Mesendoderm (in vitro differentiated cells): ENCODE results near the gene ALK.

Experiments
- DNase-seq: peaks from one replicate; pipeline ENCODE4 v3.0.0; 2013
- H2AK5ac ChIP-seq: 2 replicates; pipeline ENCODE4 v1.6.1; 2013; ENCODE audit warnings: low read length, inconsistent platforms
- H2BK120ac ChIP-seq: 2 replicates; pipeline ENCODE4 v1.6.1; 2013; ENCODE audit warnings: low read depth, mild to moderate bottlenecking, low read length, moderate library complexity, mixed read lengths
- H2BK15ac ChIP-seq: replicated peaks from 2 replicates; pipeline ENCODE4 v1.6.1; 2013; ENCODE audit warnings: low read depth, mild to moderate bottlenecking, moderate library complexity
- H2BK5ac ChIP-seq: 2 replicates; pipeline ENCODE4 v1.6.1; 2013; ENCODE audit warnings: low read length, inconsistent platforms
- H3K18ac ChIP-seq: 2 replicates; pipeline ENCODE4 v1.6.1; 2013; ENCODE audit warnings: mild to moderate bottlenecking, low read length, mixed read lengths
- H3K23ac ChIP-seq: one replicate; pipeline ENCODE4 v1.6.1; 2013; ENCODE audit warnings: low read length
- H3K27ac ChIP-seq: 2 replicates; pipeline ENCODE4 v1.5.1; 2013; ENCODE audit warnings: low read depth, mild to moderate bottlenecking, inconsistent platforms, low read length, moderate library complexity
- H3K27me3 ChIP-seq: 2 replicates; pipeline ENCODE4 v1.6.1; 2013; ENCODE audit warnings: low read length, control low read depth, mild to moderate bottlenecking, inconsistent platforms; ENCODE audit not compliant: insufficient read depth, poor library complexity
- H3K36me3 ChIP-seq: 2 replicates; pipeline ENCODE4 v1.6.1; 2013; ENCODE audit warnings: low read length, inconsistent platforms; ENCODE audit not compliant: control insufficient read depth, insufficient read depth
- H3K4ac ChIP-seq: one replicate; pipeline ENCODE4 v1.6.1; 2013; ENCODE audit warnings: low read depth, mild to moderate bottlenecking, low read length, moderate library complexity
- H3K4me1 ChIP-seq: 2 replicates; pipeline ENCODE4 v1.6.1; 2013; ENCODE audit warnings: low read depth, low read length, inconsistent platforms; ENCODE audit not compliant: control insufficient read depth
- H3K4me2 ChIP-seq: 2 replicates; pipeline ENCODE4 v1.6.1; 2013; ENCODE audit warnings: low read length
- H3K4me3 ChIP-seq: 2 replicates; pipeline ENCODE4 v1.5.1; 2013; ENCODE audit warnings: mild to moderate bottlenecking, low read length
- H3K56ac ChIP-seq: one replicate; pipeline ENCODE4 v1.6.1; 2013; ENCODE audit warnings: low read length
- H3K79me1 ChIP-seq: 2 replicates; pipeline ENCODE4 v1.6.1; 2013; ENCODE audit warnings: low read length, inconsistent platforms
- H3K79me2 ChIP-seq: 2 replicates; pipeline ENCODE4 v1.6.1; 2013; ENCODE audit warnings: mild to moderate bottlenecking, low read length; ENCODE audit not compliant: control insufficient read depth, insufficient read depth
- H3K9ac ChIP-seq: 2 replicates; pipeline ENCODE4 v1.6.1; 2013; ENCODE audit warnings: low read length, inconsistent platforms
- H4K5ac ChIP-seq: one replicate; pipeline ENCODE4 v1.6.1; 2013; ENCODE audit warnings: low read length
- H4K8ac ChIP-seq: one replicate; pipeline ENCODE4 v1.6.1; 2013; ENCODE audit warnings: low read depth, mild to moderate bottlenecking, control low read depth, low read length, moderate library complexity
- WGBS: extraction: QIAGEN DNeasy Blood & Tissue Kit; methylation state at CpG from one replicate; pipeline ENCODE4 v1.1.7; 2013; ENCODE audit warnings: low lambda C conversion rate, missing lambda C conversion rate; ENCODE audit not compliant: insufficient coverage; ENCODE audit errors: extremely low coverage; 5-methylcytosine and 5-hydroxymethylcytosine counted together

ALK gene

DNA sequence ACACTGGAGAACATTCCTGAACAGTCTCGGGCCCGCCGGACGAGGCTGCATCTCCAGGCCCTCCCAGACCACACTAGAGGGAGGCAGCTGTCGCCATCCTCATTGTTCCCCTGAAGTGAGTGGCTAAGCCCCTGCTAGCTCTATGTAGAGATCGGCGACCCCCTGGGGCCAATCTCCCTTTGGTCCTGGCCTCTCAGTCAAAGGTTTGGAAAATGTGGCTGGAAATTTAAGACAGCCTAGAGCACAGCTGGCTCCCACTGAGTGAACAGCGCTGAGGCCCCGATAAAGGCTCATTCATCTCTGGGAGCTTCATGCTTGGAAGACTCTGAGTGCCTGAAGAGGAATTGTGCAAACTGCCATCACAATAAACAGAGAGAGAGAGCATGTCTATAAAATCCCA lies 445.9 kb downstream of the ALK start:
- Histone ChIP-seq H3K79me1 (no peaks in the 10 kb centered on the region), H3K27ac (no peak overlapping the region), H3K27me3 (no peaks in the 10 kb centered on the region), H2AK5ac (no peak overlapping the region), H4K8ac (no peak overlapping the region), H3K79me2 (no peaks in the 10 kb centered on the region), H3K4me1 (no peaks in the 10 kb centered on the region), H3K18ac (no peak overlapping the region), H4K5ac (no peak overlapping the region), H3K9ac (no peak overlapping the region), H3K23ac (no peak overlapping the region), H3K4me2 (no peak overlapping the region), H3K36me3 (no peaks in the 10 kb centered on the region), H2BK120ac (no peak overlapping the region), H2BK5ac (no peak overlapping the region), H3K56ac (no peak overlapping the region), H2BK15ac (no peak overlapping the region), H3K4me3 (no peak overlapping the region), H3K4ac (no peak overlapping the region)
- WGBS = no CpG with 5 or more reads among the region's 9 CpGs
- DNase-seq = no peak

GRCh38 chr2:29469961-29470360 lies 451.4 kb downstream of the ALK start:
- no peaks in the 10 kb centered on the region for H3K36me3 ChIP-seq
- H3K4me3 ChIP-seq = no peak overlapping the region
- H3K79me2 ChIP-seq = no peaks in the 10 kb centered on the region
- no peak overlapping the region for H2AK5ac ChIP-seq
- no peak overlapping the region for H3K27ac ChIP-seq
- H3K18ac ChIP-seq = no peak overlapping the region
- WGBS = no CpG with 5 or more reads among the region's 3 CpGs
- H3K4me1 ChIP-seq = no peaks in the 10 kb centered on the region
- no peak overlapping the region for H2BK120ac ChIP-seq
- H2BK15ac ChIP-seq = no peak overlapping the region
- H3K4me2 ChIP-seq = no peak overlapping the region
- H4K8ac ChIP-seq = no peak overlapping the region
- no peak overlapping the region for H3K4ac ChIP-seq
- H4K5ac ChIP-seq = no peak overlapping the region
- H3K9ac ChIP-seq = no peak overlapping the region
- H2BK5ac ChIP-seq = no peak overlapping the region
- no peaks in the 10 kb centered on the region for H3K27me3 ChIP-seq
- H3K23ac ChIP-seq = no peak overlapping the region
- no peak overlapping the region for H3K56ac ChIP-seq
- DNase-seq = no peak
- H3K79me1 ChIP-seq = no peaks in the 10 kb centered on the region

- Histone ChIP-seq H3K56ac (no peak overlapping the region), H2BK5ac (no peak overlapping the region), H4K5ac (no peak overlapping the region), H3K27ac (no peak overlapping the region), H3K36me3 (no peaks in the 10 kb centered on the region), H3K18ac (no peak overlapping the region), H2BK120ac (no peak overlapping the region), H3K4me2 (no peak overlapping the region), H2BK15ac (no peak overlapping the region), H3K4me1 (no peaks in the 10 kb centered on the region), H3K4me3 (no peak overlapping the region), H2AK5ac (no peak overlapping the region), H3K23ac (no peak overlapping the region), H3K79me1 (no peaks in the 10 kb centered on the region), H3K9ac (no peak overlapping the region), H3K79me2 (no peaks in the 10 kb centered on the region), H3K27me3 (no peaks in the 10 kb centered on the region), H3K4ac (no peak overlapping the region), H4K8ac (no peak overlapping the region)
- no CpG with 5 or more reads among the region's 1 CpG for WGBS
- DNase-seq = no peak
Measured at GRCh38 chr2:29469516-29469915, 451.9 kb downstream of the ALK start.

DNA sequence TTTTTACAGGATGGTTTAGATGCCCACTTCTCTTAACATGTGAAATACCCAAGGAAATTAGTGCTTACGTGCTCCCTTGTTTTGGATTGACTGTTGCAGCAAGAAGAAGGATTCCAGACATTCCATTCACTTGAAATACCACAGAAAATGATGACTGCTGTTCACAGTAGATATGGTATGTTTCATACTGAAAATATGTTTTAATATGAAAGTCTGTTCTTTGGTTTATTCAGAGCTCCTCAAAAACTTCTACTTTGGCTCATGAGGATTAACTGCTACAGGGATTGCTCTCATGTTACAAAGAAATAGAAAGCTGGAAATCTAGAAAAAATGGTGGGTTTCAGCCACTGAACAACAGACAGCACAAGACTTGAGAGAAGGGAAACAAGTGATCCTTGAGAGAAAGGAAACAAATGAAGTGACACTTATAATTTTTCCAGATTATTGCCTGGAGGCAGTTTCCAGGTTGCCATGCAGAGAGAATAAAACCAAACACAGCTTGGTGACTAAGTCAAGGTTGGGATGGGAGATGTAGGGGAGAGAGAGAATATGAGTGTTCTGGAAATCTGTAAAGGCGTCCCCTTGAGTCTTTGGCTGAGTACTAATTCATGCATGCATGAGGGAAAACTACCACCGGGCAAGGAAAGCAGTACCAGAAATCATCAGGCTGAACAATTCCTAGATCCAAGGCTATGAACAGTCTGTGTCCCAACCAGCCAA lies 458.0 kb downstream of the ALK start:
- Histone ChIP-seq H3K18ac (no peak overlapping the region), H3K4ac (no peak overlapping the region), H2BK5ac (no peak overlapping the region), H3K56ac (no peak overlapping the region), H3K4me3 (no peak overlapping the region), H2AK5ac (no peak overlapping the region), H4K8ac (no peak overlapping the region), H3K27ac (no peak overlapping the region), H4K5ac (no peak overlapping the region), H3K79me1 (no peaks in the 10 kb centered on the region), H3K4me1 (no peaks in the 10 kb centered on the region), H3K79me2 (no peaks in the 10 kb centered on the region), H3K27me3 (no peaks in the 10 kb centered on the region), H3K36me3 (no peaks in the 10 kb centered on the region), H3K4me2 (no peak overlapping the region), H3K9ac (no peak overlapping the region), H3K23ac (no peak overlapping the region), H2BK15ac (no peak overlapping the region), H2BK120ac (no peak overlapping the region)
- no CpG with 5 or more reads among the region's 3 CpGs for WGBS
- peak; percentile 48 for DNase-seq

- Histone ChIP-seq H3K4ac (no peak overlapping the region), H4K8ac (no peak overlapping the region), H3K36me3 (no peaks in the 10 kb centered on the region), H2BK120ac (no peak overlapping the region), H2BK15ac (no peak overlapping the region), H3K79me2 (no peaks in the 10 kb centered on the region), H4K5ac (no peak overlapping the region), H2BK5ac (no peak overlapping the region), H3K9ac (no peak overlapping the region), H3K4me3 (no peak overlapping the region), H3K79me1 (no peaks in the 10 kb centered on the region), H3K18ac (no peak overlapping the region), H3K4me2 (no peak overlapping the region), H3K56ac (no peak overlapping the region), H3K23ac (no peak overlapping the region), H2AK5ac (no peak overlapping the region), H3K27ac (no peak overlapping the region), H3K27me3 (no peaks in the 10 kb centered on the region), H3K4me1 (no peaks in the 10 kb centered on the region)
- DNase-seq = no peak
- no CpG with 5 or more reads among the region's 5 CpGs for WGBS
Measured at GRCh38 chr2:29462293-29462692, 459.1 kb downstream of the ALK start.

DNA sequence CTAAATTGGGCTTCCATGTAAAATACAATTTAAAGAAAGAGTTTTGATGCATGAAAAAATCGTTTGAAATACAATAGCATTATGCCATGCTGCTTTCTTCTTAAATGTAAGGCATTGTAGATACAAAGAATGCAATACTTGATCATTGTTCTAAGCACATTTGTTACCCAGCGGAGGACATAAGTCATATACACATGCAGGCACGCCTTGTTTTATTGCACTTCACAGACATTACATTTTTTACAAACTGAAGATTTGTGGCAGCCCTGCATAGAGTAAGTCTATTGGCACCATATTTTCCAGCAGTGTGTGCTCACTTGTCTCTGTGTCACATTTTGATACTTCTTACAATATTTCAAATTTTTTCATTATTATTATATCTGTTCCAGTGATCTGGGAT lies 461.2 kb downstream of the ALK start:
- Histone ChIP-seq H4K8ac (no peak overlapping the region), H3K4ac (no peak overlapping the region), H3K79me1 (no peaks in the 10 kb centered on the region), H3K23ac (no peak overlapping the region), H3K4me3 (no peak overlapping the region), H2BK5ac (no peak overlapping the region), H2BK15ac (no peak overlapping the region), H3K18ac (no peak overlapping the region), H3K4me1 (no peaks in the 10 kb centered on the region), H3K56ac (no peak overlapping the region), H3K79me2 (no peaks in the 10 kb centered on the region), H3K36me3 (no peaks in the 10 kb centered on the region), H2AK5ac (no peak overlapping the region), H2BK120ac (no peak overlapping the region), H3K27me3 (no peaks in the 10 kb centered on the region), H3K4me2 (no peak overlapping the region), H4K5ac (no peak overlapping the region), H3K27ac (no peak overlapping the region), H3K9ac (no peak overlapping the region)
- no CpG with 5 or more reads among the region's 3 CpGs for WGBS
- no peak for DNase-seq
